WTC11 (cell line): Measurements from ENCODE around the gene ZFAND3.

Experiments used
- CBFB ChIP-seq: sonication (generic); formaldehyde crosslinking; IDR thresholded peaks from 2 replicates; pipeline ENCODE4 v1.8.1; 2022; ENCODE audit warnings: mild to moderate bottlenecking, low read depth, missing genetic modification reagents
- FOXP1 ChIP-seq: sonication (generic); formaldehyde crosslinking; IDR thresholded peaks from 2 replicates; pipeline ENCODE4 v1.8.0; 2022; ENCODE audit warnings: missing genetic modification reagents, mild to moderate bottlenecking, moderate library complexity, borderline replicate concordance
- IRF2 ChIP-seq: sonication (generic); formaldehyde crosslinking; IDR thresholded peaks from 2 replicates; pipeline ENCODE4 v1.8.0; 2022; ENCODE audit warnings: low read depth, missing genetic modification reagents, borderline replicate concordance
- KAT7 ChIP-seq: sonication (generic); formaldehyde crosslinking; IDR thresholded peaks from 2 replicates; pipeline ENCODE4 v1.8.1; 2023; ENCODE audit warnings: missing genetic modification reagents, mild to moderate bottlenecking, borderline replicate concordance
- MXD4 ChIP-seq: fragments of 250-450 bp; sonication (Bioruptor Pico); IDR thresholded peaks from 2 replicates; pipeline ENCODE4 v1.8.0; 2021; ENCODE audit warnings: mild to moderate bottlenecking, moderate library complexity, borderline replicate concordance
- SMAD3 ChIP-seq: sonication (generic); formaldehyde crosslinking; IDR thresholded peaks from 2 replicates; pipeline ENCODE4 v1.8.0; 2022; ENCODE audit warnings: missing genetic modification reagents, mild to moderate bottlenecking, borderline replicate concordance
- TCF7 ChIP-seq: sonication (generic); formaldehyde crosslinking; IDR thresholded peaks from 2 replicates; pipeline ENCODE4 v1.8.0; 2022; ENCODE audit warnings: mild to moderate bottlenecking, low read depth, missing genetic modification reagents, moderate library complexity
- ZNF232 ChIP-seq: sonication (generic); formaldehyde crosslinking; IDR thresholded peaks from 2 replicates; pipeline ENCODE4 v1.8.0; 2022; ENCODE audit warnings: mild to moderate bottlenecking, missing genetic modification reagents
- TF ChIP-seq, protein P1 (sequence below): fragments of 200-600 bp; IDR thresholded peaks from 2 replicates; pipeline ENCODE4 v1.8.0; 2022; ENCODE audit warnings: antibody characterized with exemption
- TF ChIP-seq, protein P2 (sequence below): sonication (generic); formaldehyde crosslinking; IDR thresholded peaks from 2 replicates; pipeline ENCODE4 v1.8.1; 2023; ENCODE audit warnings: mild to moderate bottlenecking, missing genetic modification reagents
- TF ChIP-seq, protein P3 (sequence below): fragments of 250-450 bp; sonication (Bioruptor Pico); IDR thresholded peaks from 2 replicates; pipeline ENCODE4 v1.9.0; 2021; ENCODE audit warnings: moderate library complexity, mild to moderate bottlenecking, inconsistent platforms, borderline replicate concordance
- TF ChIP-seq, protein P4 (sequence below): sonication (generic); formaldehyde crosslinking; IDR thresholded peaks from 2 replicates; pipeline ENCODE4 v1.8.1; 2022; ENCODE audit warnings: low read depth, mild to moderate bottlenecking, moderate library complexity, missing genetic modification reagents, borderline replicate concordance

DNA sequence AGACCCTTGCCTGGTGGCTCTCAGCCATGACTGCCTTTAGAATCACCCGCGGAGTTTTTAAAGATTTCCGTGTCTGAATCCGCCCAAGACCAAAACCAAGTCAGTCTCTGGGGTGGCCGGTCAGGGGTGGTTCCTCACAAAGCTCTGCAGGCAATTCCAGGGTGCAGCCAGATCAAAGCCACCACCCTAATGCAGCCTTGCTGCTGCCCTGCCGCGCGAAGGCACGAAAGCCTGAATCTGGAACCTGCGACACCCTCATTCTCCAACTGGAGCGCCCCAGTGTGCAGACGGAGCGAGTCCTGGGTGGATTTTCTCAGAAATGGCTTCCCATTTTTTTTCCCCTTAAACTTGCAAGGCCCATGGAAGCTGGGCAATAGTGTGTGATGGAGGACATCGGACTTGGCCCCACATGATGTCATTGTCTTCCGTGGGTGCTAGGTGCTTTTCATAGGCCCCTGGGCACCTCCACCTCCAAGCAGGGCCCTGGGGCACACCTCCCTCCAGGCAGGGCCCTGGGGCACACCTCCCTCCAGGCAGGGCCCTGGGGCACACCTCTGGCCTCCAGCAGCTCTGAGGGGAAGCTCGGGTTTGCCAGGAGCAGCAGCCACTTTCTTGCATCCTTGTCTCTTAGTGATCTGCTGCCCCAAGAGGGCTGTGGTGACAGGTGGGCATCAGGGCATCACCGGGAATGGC lies 343.1 kb downstream of the ZFAND3 start:
- TF ChIP-seq ZNF232 (CRISPR knock-in tag) = no peak
- TF ChIP-seq, protein P1, sequence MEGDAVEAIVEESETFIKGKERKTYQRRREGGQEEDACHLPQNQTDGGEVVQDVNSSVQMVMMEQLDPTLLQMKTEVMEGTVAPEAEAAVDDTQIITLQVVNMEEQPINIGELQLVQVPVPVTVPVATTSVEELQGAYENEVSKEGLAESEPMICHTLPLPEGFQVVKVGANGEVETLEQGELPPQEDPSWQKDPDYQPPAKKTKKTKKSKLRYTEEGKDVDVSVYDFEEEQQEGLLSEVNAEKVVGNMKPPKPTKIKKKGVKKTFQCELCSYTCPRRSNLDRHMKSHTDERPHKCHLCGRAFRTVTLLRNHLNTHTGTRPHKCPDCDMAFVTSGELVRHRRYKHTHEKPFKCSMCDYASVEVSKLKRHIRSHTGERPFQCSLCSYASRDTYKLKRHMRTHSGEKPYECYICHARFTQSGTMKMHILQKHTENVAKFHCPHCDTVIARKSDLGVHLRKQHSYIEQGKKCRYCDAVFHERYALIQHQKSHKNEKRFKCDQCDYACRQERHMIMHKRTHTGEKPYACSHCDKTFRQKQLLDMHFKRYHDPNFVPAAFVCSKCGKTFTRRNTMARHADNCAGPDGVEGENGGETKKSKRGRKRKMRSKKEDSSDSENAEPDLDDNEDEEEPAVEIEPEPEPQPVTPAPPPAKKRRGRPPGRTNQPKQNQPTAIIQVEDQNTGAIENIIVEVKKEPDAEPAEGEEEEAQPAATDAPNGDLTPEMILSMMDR = no peak
- TF ChIP-seq, protein P2, sequence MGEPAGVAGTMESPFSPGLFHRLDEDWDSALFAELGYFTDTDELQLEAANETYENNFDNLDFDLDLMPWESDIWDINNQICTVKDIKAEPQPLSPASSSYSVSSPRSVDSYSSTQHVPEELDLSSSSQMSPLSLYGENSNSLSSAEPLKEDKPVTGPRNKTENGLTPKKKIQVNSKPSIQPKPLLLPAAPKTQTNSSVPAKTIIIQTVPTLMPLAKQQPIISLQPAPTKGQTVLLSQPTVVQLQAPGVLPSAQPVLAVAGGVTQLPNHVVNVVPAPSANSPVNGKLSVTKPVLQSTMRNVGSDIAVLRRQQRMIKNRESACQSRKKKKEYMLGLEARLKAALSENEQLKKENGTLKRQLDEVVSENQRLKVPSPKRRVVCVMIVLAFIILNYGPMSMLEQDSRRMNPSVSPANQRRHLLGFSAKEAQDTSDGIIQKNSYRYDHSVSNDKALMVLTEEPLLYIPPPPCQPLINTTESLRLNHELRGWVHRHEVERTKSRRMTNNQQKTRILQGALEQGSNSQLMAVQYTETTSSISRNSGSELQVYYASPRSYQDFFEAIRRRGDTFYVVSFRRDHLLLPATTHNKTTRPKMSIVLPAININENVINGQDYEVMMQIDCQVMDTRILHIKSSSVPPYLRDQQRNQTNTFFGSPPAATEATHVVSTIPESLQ (CRISPR knock-in tag) = no peak
- no peak for TF ChIP-seq CBFB (CRISPR knock-in tag)
- TF ChIP-seq, protein P3, sequence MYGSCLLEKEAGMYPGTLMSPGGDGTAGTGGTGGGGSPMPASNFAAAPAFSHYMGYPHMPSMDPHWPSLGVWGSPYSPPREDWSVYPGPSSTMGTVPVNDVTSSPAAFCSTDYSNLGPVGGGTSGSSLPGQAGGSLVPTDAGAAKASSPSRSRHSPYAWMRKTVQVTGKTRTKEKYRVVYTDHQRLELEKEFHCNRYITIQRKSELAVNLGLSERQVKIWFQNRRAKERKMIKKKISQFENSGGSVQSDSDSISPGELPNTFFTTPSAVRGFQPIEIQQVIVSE = no peak
- no peak for TF ChIP-seq IRF2 (CRISPR knock-in tag)
- TF ChIP-seq SMAD3 (CRISPR knock-in tag) = no peak
- no peak for TF ChIP-seq FOXP1 (CRISPR knock-in tag)
- TF ChIP-seq, protein P4, sequence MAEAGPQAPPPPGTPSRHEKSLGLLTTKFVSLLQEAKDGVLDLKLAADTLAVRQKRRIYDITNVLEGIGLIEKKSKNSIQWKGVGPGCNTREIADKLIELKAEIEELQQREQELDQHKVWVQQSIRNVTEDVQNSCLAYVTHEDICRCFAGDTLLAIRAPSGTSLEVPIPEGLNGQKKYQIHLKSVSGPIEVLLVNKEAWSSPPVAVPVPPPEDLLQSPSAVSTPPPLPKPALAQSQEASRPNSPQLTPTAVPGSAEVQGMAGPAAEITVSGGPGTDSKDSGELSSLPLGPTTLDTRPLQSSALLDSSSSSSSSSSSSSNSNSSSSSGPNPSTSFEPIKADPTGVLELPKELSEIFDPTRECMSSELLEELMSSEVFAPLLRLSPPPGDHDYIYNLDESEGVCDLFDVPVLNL = no peak
- TF ChIP-seq KAT7 (CRISPR knock-in tag) = no peak
- no peak for TF ChIP-seq MXD4 (CRISPR knock-in tag)
- TF ChIP-seq TCF7 (CRISPR knock-in tag) = no peak
